Mesenchymal stem cell (in vitro differentiated cells and primary cell): ENCODE results near the gene C2orf76.
A peak's percentile ranks its signal among the peaks of the same experiment; 100 is the strongest.

Experiments
- DNase-seq: peaks from one replicate; pipeline ENCODE4 v3.0.0-alpha.2; 2013
- H2AFZ ChIP-seq: one replicate; pipeline ENCODE4 v1.6.1; 2013; ENCODE audit warnings: low read depth, mild to moderate bottlenecking, control low read depth, inconsistent platforms, low read length, moderate library complexity
- H2AK5ac ChIP-seq: 2 replicates; pipeline ENCODE4 v1.6.1; 2013; ENCODE audit warnings: low read length, moderate library complexity, mild to moderate bottlenecking, inconsistent platforms; ENCODE audit not compliant: severe bottlenecking
- H2BK120ac ChIP-seq: one replicate; pipeline ENCODE4 v1.6.1; 2013; ENCODE audit warnings: low read depth, mild to moderate bottlenecking, inconsistent platforms, low read length, moderate library complexity
- H2BK12ac ChIP-seq, 2 experiments: one replicate each; pipeline ENCODE4 v1.6.1; 2013; ENCODE audit warnings: inconsistent platforms in 2 of 2, low read length in 2 of 2, mild to moderate bottlenecking in 2 of 2, moderate library complexity in 2 of 2, control low read depth in 1 of 2
- H2BK15ac ChIP-seq: one replicate; pipeline ENCODE4 v1.6.1; 2013; ENCODE audit warnings: mild to moderate bottlenecking, low read depth, inconsistent platforms; ENCODE audit not compliant: poor library complexity, severe bottlenecking
- H2BK5ac ChIP-seq: 2 replicates; pipeline ENCODE4 v1.6.1; 2013; ENCODE audit warnings: low read depth, mild to moderate bottlenecking, low read length, control low read depth, inconsistent platforms; ENCODE audit not compliant: poor library complexity, severe bottlenecking
- H3K14ac ChIP-seq, 2 experiments: one replicate each; pipeline ENCODE4 v1.6.1; 2013; ENCODE audit warnings: inconsistent platforms in 2 of 2, low read length in 2 of 2, control low read depth in 1 of 2, mild to moderate bottlenecking in 1 of 2, moderate library complexity in 1 of 2
- H3K18ac ChIP-seq, 2 experiments: one replicate each; pipeline ENCODE4 v1.6.1; 2013; ENCODE audit warnings: inconsistent platforms in 2 of 2, low read length in 2 of 2, control low read depth in 1 of 2, low read depth in 1 of 2, mild to moderate bottlenecking in 1 of 2
- H3K23ac ChIP-seq, 2 experiments: one replicate each; pipeline ENCODE4 v1.6.1; 2013; ENCODE audit warnings: inconsistent platforms in 2 of 2, low read length in 2 of 2, mild to moderate bottlenecking in 2 of 2, moderate library complexity in 2 of 2, control low read depth in 1 of 2
- H3K27ac ChIP-seq: 2 replicates; pipeline ENCODE4 v1.5.1; 2013; ENCODE audit warnings: mild to moderate bottlenecking, moderate library complexity, low read length, control low read depth, inconsistent platforms; ENCODE audit not compliant: poor library complexity, severe bottlenecking
- H3K27me3 ChIP-seq, 2 experiments: 2 replicates each; pipeline versions ENCODE4 v1.6.1 to v1.7.0; 2013; ENCODE audit warnings: low read length in 2 of 2, mild to moderate bottlenecking in 2 of 2, moderate library complexity in 2 of 2, control low read depth in 1 of 2, inconsistent platforms in 1 of 2; ENCODE audit not compliant: control insufficient read depth in 1 of 2, insufficient read depth in 1 of 2
- H3K36me3 ChIP-seq, 2 experiments: 2 replicates each; pipeline versions ENCODE4 v1.6.1 to v1.7.0; 2013; ENCODE audit warnings: low read length in 2 of 2, control low read depth in 1 of 2, inconsistent platforms in 1 of 2, low read depth in 1 of 2, mild to moderate bottlenecking in 1 of 2; ENCODE audit not compliant: insufficient read depth in 2 of 2, control insufficient read depth in 1 of 2
- H3K4ac ChIP-seq, 2 experiments: one replicate each; pipeline ENCODE4 v1.6.1; 2013; ENCODE audit warnings: inconsistent platforms in 2 of 2, low read length in 2 of 2, mild to moderate bottlenecking in 2 of 2, moderate library complexity in 2 of 2, control low read depth in 1 of 2, low read depth in 1 of 2
- H3K4me1 ChIP-seq: 2 replicates; pipeline ENCODE4 v1.6.1; 2013; ENCODE audit warnings: low read depth, low read length, control low read depth; ENCODE audit not compliant: control insufficient read depth, insufficient read depth
- H3K4me2 ChIP-seq: 2 replicates; pipeline ENCODE4 v1.6.1; 2013; ENCODE audit warnings: low read length, mild to moderate bottlenecking, inconsistent platforms; ENCODE audit not compliant: poor library complexity, severe bottlenecking
- H3K4me3 ChIP-seq, 2 experiments: 2 replicates each; pipeline versions ENCODE4 v1.5.1 to v1.7.0; 2013; ENCODE audit warnings: low read length in 2 of 2, mild to moderate bottlenecking in 2 of 2, control low read depth in 1 of 2, low read depth in 1 of 2; ENCODE audit not compliant: insufficient read depth in 1 of 2
- H3K79me1 ChIP-seq: replicated peaks from 2 replicates; pipeline ENCODE4 v1.6.1; 2013; ENCODE audit warnings: mild to moderate bottlenecking, control low read depth, low read length, inconsistent platforms; ENCODE audit not compliant: poor library complexity, severe bottlenecking
- H3K9ac ChIP-seq: 2 replicates; pipeline ENCODE4 v1.7.0; 2013; ENCODE audit warnings: mild to moderate bottlenecking, low read length, moderate library complexity
- H3K9me3 ChIP-seq: 2 replicates; pipeline ENCODE4 v1.7.0; 2013; ENCODE audit warnings: mild to moderate bottlenecking, low read length; ENCODE audit not compliant: control insufficient read depth
- H4K8ac ChIP-seq: one replicate; pipeline ENCODE4 v1.6.1; 2013; ENCODE audit warnings: inconsistent platforms, mild to moderate bottlenecking, low read length, moderate library complexity
- H4K91ac ChIP-seq: one replicate; pipeline ENCODE4 v1.6.1; 2013; ENCODE audit warnings: mild to moderate bottlenecking, low read length, inconsistent platforms
- WGBS: methylation state at CpG from one replicate; pipeline ENCODE4 v1.1.7; 2013; ENCODE audit warnings: mixed read lengths; 5-methylcytosine and 5-hydroxymethylcytosine counted together

Gene C2orf76

GRCh38 chr2:119402645-119403560 is 36.3 kb upstream of the C2orf76 start:
- H3K4ac ChIP-seq: no peak overlapping the region
- no peak overlapping the region for H3K14ac ChIP-seq
- no peak overlapping the region for H3K4me3 ChIP-seq
- no peak overlapping the region for H2BK120ac ChIP-seq
- no peak overlapping the region for H2BK15ac ChIP-seq
- H3K4me2 ChIP-seq: no peak overlapping the region
- H3K23ac ChIP-seq: no peak overlapping the region
- H3K79me1 ChIP-seq: no peaks in the 10 kb centered on the region
- no peak overlapping the region for H3K18ac ChIP-seq
- H3K27ac ChIP-seq: no peak overlapping the region
- H2AK5ac ChIP-seq: no peak overlapping the region
- no peak overlapping the region for H2BK12ac ChIP-seq
- no peak overlapping the region for H2AFZ ChIP-seq
- H4K91ac ChIP-seq: no peak overlapping the region
- WGBS: 78% methylated on average over 10 of the region's 10 CpGs
- no peak for DNase-seq
- H3K9me3 ChIP-seq: no peaks in the 10 kb centered on the region
- no peaks in the 10 kb centered on the region for H3K36me3 ChIP-seq
- H3K9ac ChIP-seq: no peak overlapping the region
- no peak overlapping the region for H2BK5ac ChIP-seq
- H3K27me3 ChIP-seq: peaks cover 31% of the 10 kb centered on the region in 2 experiments
- H3K4me1 ChIP-seq: peaks cover 4% of the 10 kb centered on the region
- H4K8ac ChIP-seq: no peak overlapping the region

GRCh38 chr2:119402106-119402505 is 35.5 kb upstream of the C2orf76 start:
- no peak overlapping the region for H2BK120ac ChIP-seq
- peaks cover 31% of the 10 kb centered on the region in 2 experiments for H3K27me3 ChIP-seq
- H3K9me3 ChIP-seq: no peaks in the 10 kb centered on the region
- H3K27ac ChIP-seq: no peak overlapping the region
- no peak overlapping the region for H4K91ac ChIP-seq
- no peak overlapping the region for H3K4me2 ChIP-seq
- H3K79me1 ChIP-seq: no peaks in the 10 kb centered on the region
- no peak overlapping the region for H2BK5ac ChIP-seq
- H2AK5ac ChIP-seq: no peak overlapping the region
- no peak overlapping the region for H2AFZ ChIP-seq
- H3K9ac ChIP-seq: no peak overlapping the region
- no peak overlapping the region for H3K4me3 ChIP-seq
- 97% methylated on average over 5 of the region's 5 CpGs for WGBS
- no peaks in the 10 kb centered on the region for H3K36me3 ChIP-seq
- H3K14ac ChIP-seq: no peak overlapping the region
- H3K18ac ChIP-seq: no peak overlapping the region
- H3K4ac ChIP-seq: no peak overlapping the region
- no peak overlapping the region for H2BK12ac ChIP-seq
- H3K4me1 ChIP-seq: peaks cover 2% of the 10 kb centered on the region
- no peak overlapping the region for H3K23ac ChIP-seq
- no peak overlapping the region for H2BK15ac ChIP-seq
- no peak overlapping the region for H4K8ac ChIP-seq
- no peak for DNase-seq

GRCh38 chr2:119397196-119397595 is 30.6 kb upstream of the C2orf76 start:
- no peak overlapping the region for H3K14ac ChIP-seq
- peak overlapping the region; percentile 6 for H2AFZ ChIP-seq
- no peak overlapping the region for H3K4me3 ChIP-seq
- no peak overlapping the region for H3K23ac ChIP-seq
- no peak overlapping the region for H2BK12ac ChIP-seq
- H4K91ac ChIP-seq: no peak overlapping the region
- no peak overlapping the region for H3K4ac ChIP-seq
- H3K4me2 ChIP-seq: no peak overlapping the region
- H3K79me1 ChIP-seq: no peaks in the 10 kb centered on the region
- H2BK15ac ChIP-seq: no peak overlapping the region
- peaks cover 2% of the 10 kb centered on the region for H3K4me1 ChIP-seq
- H4K8ac ChIP-seq: no peak overlapping the region
- no peak overlapping the region for H3K27ac ChIP-seq
- 88% methylated on average over 6 of the region's 6 CpGs for WGBS
- no peak overlapping the region for H2BK5ac ChIP-seq
- H2AK5ac ChIP-seq: no peak overlapping the region
- H2BK120ac ChIP-seq: no peak overlapping the region
- peaks cover 9 to 14% of the 10 kb centered on the region in 2 experiments for H3K27me3 ChIP-seq
- no peak overlapping the region for H3K18ac ChIP-seq
- no peak for DNase-seq
- no peaks in the 10 kb centered on the region for H3K9me3 ChIP-seq
- no peaks in the 10 kb centered on the region for H3K36me3 ChIP-seq
- no peak overlapping the region for H3K9ac ChIP-seq

GRCh38 chr2:119393971-119394748 is 27.5 kb upstream of the C2orf76 start:
- Histone ChIP-seq H3K27me3 (peaks cover 4 to 8% of the 10 kb centered on the region in 2 experiments), H3K4ac (no peak overlapping the region), H3K9me3 (no peaks in the 10 kb centered on the region), H4K91ac (no peak overlapping the region), H3K14ac (no peak overlapping the region), H3K4me1 (peaks cover 3% of the 10 kb centered on the region), H2BK5ac (no peak overlapping the region), H3K36me3 (no peaks in the 10 kb centered on the region), H3K79me1 (no peaks in the 10 kb centered on the region), H2BK120ac (no peak overlapping the region), H3K23ac (no peak overlapping the region), H2BK12ac (no peak overlapping the region), H2AFZ (no peak overlapping the region), H2BK15ac (no peak overlapping the region), H3K18ac (no peak overlapping the region), H3K4me3 (no peak overlapping the region), H2AK5ac (no peak overlapping the region), H3K9ac (no peak overlapping the region), H3K4me2 (no peak overlapping the region), H3K27ac (no peak overlapping the region), H4K8ac (no peak overlapping the region)
- WGBS: 98% methylated on average over 2 of the region's 3 CpGs
- no peak for DNase-seq
